HG03571 (cell line): ENCODE results near the gene LCN2.

Experiments
- ATAC-seq: cut with Tn5 transposase; IDR thresholded peaks from one replicate; pipeline ENCODE4 v1.9.1; 2021; ENCODE audit not compliant: unreplicated experiment

LCN2 gene

DNA sequence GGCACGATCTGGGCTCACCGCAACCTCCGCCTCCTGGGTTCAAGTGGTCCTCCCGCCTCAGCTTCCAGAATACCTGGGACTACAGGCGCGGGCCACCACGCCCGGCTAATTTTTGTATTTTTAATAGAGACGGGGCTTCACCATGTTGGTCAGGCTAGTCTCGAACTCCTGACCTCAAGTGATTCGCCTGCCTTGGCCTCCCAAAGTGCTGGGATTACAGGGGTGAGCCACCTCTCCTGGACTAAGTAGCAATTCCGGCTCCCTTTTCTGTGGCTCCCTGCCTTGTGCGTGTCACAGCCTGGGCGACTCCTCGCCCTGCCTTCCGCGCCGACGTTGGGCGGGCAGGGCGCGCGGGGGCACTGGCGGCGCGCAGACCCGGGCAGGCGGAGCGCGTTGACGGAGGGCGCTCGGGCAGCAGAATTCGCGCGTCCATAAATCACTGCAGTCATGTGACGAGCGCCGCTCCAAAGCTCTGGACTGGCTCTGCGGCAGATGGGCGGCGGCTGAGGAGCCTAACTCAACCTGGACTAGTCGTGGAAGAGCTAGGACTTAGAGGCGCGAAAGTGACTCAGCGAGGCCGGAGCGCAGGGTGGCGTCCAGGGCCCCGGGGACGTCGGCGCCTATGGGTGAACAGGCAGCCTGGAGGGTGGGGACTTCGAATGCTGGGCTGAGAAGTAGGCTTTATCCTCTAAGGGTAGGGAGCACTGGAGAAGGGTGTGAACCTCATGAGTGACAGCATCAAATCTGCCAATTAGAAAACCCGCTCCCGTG, 43.5 kb downstream of the LCN2 start:
- no peak for ATAC-seq

- no peak for ATAC-seq
Measured at GRCh38 chr9:128193469-128194096, 44.3 kb downstream of the LCN2 start.

GRCh38 chr9:128201441-128202369, 52.5 kb downstream of the LCN2 start:
- no peak for ATAC-seq

DNA sequence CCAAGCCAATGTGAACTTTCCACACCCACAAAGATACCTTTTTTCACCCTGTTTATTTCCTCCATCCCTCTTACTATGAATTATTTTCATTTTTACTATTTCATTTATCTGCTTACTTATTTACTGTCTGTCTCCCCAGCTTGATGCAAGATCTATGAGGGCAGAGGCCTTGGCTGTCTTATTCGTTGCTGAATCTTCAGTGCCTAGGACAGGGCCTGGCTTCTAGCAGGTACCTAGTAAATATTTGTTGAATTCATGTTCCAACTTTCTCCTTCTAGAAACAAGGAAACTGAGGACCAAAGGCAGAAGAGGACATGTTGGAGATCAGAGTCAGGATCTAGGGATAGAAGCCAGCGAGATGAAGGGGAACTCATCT, 53.4 kb downstream of the LCN2 start:
- no peak for ATAC-seq
